A549 treated with GW870086 at 1 μM for 4 hours (cell line): ENCODE measurements around the gene GABRR1. TPM values are rescaled to one million over a fixed set of nuclear protein-coding genes. Genes with fewer than 3 reads are reported as not detected.

Source experiments
- total RNA-seq: library from RNA; stranded (reverse); fragments of 200-300 nt; extraction: Qiagen RNA extraction; gene quantifications from 5 replicates; pipeline ENCODE4 v1.2.3, GENCODE V29; 2022; ENCODE audit warnings: low read depth

GABRR1 gene
- total RNA-seq, result not detected in 5 replicates

GRCh38 chr6:89217299-89217910 is at the start of gene GABRR1:
Gene GABRR1 (minus strand): TSS chr6:89217358. CDS start chr6:89217322, 36 bp downstream.

GRCh38 chr6:89145956-89146717 is 71.0 kb downstream of the GABRR1 start, which contains the start of gene PM20D2:
Gene PM20D2 (plus strand): TSS chr6:89146055. CDS start chr6:89146145, 90 bp downstream.

Other genes with a start within 250 kb of the GABRR1 start
- 33.2 to 49.5 TPM (median 42.6 TPM) in 5 replicates for gene PNRC1, start 136.6 kb downstream of the GABRR1 start, total RNA-seq
- gene SRSF12, start 99.3 kb downstream of the GABRR1 start, total RNA-seq, result 1.6 to 2.4 TPM (median 2.3 TPM) in 5 replicates
- 9.7 to 16.3 TPM (median 13.6 TPM) in 5 replicates for gene PM20D2, start 71.3 kb downstream of the GABRR1 start, total RNA-seq
- gene GABRR2, start 97.9 kb upstream of the GABRR1 start, total RNA-seq, result 0.10 TPM in 1 of 5 replicates, not detected in the others
- gene UBE2J1, start 135.4 kb upstream of the GABRR1 start, total RNA-seq, result 13.1 to 16.8 TPM (median 15.8 TPM) in 5 replicates
- 3.7 to 5.2 TPM (median 4.4 TPM) in 5 replicates for gene RRAGD, start 194.9 kb upstream of the GABRR1 start, total RNA-seq
- gene ANKRD6, start 215.8 kb upstream of the GABRR1 start, total RNA-seq, result 1.1 to 2.2 TPM (median 2.1 TPM) in 5 replicates